GM06990 (cell line): ENCODE measurements around the gene B3GAT1.

Experiments used
- DNase-seq: peaks from one replicate; pipeline ENCODE4 v3.0.0-alpha.2; 2011; ENCODE audit not compliant: insufficient read length; ENCODE audit errors: extremely low read depth
- H3K27me3 ChIP-seq: replicated peaks from 2 replicates; pipeline ENCODE4 v1.6.0; 2011; ENCODE audit warnings: low read length; ENCODE audit not compliant: control insufficient read depth, insufficient read depth
- H3K36me3 ChIP-seq: 2 replicates; pipeline ENCODE4 v1.5.1; 2011; ENCODE audit warnings: low read length; ENCODE audit not compliant: control insufficient read depth, insufficient read depth
- H3K4me3 ChIP-seq: replicated peaks from 2 replicates; pipeline ENCODE4 v1.5.1; 2011; ENCODE audit warnings: low read depth, mild to moderate bottlenecking, control low read depth, low read length
- TF ChIP-seq, protein P1 (sequence below): IDR thresholded peaks from 2 replicates; pipeline ENCODE4 v1.5.1; 2011; ENCODE audit warnings: low read length, control low read depth, mild to moderate bottlenecking, inconsistent platforms; ENCODE audit not compliant: insufficient read depth, poor library complexity, severe bottlenecking

B3GAT1 gene

GRCh38 chr11:134388590-134388989, 23.5 kb downstream of the B3GAT1 start:
- H3K27me3 ChIP-seq = no peaks in the 10 kb centered on the region; the same call in 1 of the 2 replicates
- DNase-seq = no peak
- TF ChIP-seq, protein P1, sequence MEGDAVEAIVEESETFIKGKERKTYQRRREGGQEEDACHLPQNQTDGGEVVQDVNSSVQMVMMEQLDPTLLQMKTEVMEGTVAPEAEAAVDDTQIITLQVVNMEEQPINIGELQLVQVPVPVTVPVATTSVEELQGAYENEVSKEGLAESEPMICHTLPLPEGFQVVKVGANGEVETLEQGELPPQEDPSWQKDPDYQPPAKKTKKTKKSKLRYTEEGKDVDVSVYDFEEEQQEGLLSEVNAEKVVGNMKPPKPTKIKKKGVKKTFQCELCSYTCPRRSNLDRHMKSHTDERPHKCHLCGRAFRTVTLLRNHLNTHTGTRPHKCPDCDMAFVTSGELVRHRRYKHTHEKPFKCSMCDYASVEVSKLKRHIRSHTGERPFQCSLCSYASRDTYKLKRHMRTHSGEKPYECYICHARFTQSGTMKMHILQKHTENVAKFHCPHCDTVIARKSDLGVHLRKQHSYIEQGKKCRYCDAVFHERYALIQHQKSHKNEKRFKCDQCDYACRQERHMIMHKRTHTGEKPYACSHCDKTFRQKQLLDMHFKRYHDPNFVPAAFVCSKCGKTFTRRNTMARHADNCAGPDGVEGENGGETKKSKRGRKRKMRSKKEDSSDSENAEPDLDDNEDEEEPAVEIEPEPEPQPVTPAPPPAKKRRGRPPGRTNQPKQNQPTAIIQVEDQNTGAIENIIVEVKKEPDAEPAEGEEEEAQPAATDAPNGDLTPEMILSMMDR = no peak
- H3K36me3 ChIP-seq = no peaks in the 10 kb centered on the region
- H3K4me3 ChIP-seq = no peak overlapping the region

DNA sequence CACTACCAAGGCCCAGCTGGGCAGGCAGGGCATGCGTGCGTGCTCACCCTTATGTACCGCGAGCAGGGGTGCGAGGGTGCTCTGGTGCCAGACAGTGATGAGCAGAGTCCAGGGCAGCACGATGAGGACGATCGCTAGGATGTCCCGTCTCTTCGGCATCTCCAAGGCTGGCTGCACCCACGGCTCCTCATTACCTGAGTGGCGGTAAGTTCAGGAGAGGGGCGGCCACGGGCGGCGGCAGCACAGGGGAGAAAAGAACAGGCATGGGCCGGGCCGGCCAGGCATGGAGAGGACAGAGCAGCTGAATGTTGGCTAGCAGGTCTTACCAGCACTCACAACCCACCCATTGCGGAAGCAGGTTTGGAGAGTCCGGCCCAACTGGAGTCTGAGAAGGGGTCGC, 24.5 kb downstream of the B3GAT1 start:
- TF ChIP-seq, protein P1 = no peak
- Histone ChIP-seq H3K27me3 (no peaks in the 10 kb centered on the region; the same call in 1 of the 2 replicates), H3K36me3 (no peaks in the 10 kb centered on the region), H3K4me3 (no peak overlapping the region)
- DNase-seq = no peak

DNA sequence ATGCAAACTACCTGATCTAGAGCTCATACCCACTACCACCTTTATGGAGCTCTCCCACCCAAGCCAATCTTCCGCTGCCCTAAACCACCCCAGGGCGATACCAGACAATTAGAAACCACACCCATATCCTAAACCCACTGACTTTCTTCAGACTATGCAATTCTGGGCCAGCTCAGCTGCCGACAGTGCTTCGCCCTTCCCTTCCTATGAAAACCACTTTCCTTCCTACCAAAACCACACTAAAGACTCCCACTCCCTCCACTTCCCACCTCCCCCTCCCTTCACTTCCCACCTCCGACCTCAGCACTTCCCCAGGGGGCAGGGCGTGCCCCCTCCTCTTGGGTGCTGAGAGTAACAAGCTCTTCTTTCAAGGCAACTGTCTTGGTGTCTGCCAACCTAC, 25.1 kb downstream of the B3GAT1 start:
- DNase-seq = no peak
- H3K4me3 ChIP-seq = no peak overlapping the region
- H3K27me3 ChIP-seq = no peaks in the 10 kb centered on the region; the same call in 1 of the 2 replicates
- no peaks in the 10 kb centered on the region for H3K36me3 ChIP-seq
- TF ChIP-seq, protein P1 = no peak

DNA sequence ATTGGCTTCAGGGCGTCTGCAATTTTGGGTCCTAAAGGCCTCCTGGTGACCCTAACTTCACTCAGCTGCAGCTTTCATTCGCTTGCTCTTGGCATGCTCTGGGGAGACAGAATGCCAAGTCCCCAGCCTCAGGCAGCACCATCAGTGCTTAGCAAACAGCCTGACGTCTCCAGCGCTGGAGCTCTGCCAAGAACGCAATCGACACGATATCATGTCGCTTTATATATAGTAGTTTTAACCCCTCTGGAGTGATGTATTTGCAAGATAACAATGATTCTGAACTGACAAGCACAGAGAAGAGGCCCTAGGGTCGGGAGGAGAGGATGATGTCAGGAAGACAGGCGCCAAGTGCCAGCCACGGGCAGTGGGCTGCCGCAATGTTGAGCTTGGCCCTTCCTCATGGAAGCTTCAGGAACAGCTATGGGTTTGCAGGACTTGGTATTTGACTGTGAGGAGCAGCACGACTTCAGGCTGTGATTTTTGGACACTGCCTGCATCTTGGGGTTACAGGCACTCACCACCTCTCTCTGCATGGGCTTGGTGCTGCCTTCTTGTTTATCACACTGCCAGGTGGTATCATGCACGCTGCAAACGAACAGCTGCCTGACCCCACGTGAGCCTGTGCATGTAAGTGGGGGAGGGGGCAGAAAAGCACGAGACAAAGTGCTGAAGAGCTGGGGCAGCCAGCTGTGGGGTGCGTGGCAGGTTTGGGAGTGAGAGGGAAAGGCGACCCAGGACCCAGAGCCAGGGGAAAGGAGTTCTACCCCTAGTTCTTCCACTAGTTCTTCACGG, 26.1 kb downstream of the B3GAT1 start:
- Histone ChIP-seq H3K27me3 (no peaks in the 10 kb centered on the region; the same call in 1 of the 2 replicates), H3K4me3 (no peak overlapping the region), H3K36me3 (no peaks in the 10 kb centered on the region)
- DNase-seq = no peak
- TF ChIP-seq, protein P1 = no peak

DNA sequence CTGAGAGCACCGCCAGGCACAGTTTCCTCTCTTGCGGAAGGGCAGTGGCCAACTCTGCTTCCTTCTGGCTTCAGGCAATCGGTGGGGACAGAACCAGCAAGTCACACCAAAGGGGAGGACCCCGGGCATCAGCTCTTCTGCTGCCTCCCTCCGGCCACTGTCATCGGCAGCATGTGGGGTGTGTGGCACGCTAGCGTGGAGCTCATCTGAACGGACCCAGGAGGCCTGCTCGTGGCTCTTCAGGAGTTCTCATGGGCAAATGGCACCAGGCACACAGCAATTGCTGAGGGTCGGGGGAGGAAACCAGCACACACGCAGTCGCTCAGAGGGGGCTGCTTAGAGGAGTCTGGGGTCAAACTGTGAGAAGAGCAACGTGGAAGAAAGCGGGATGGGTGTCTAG, 26.9 kb downstream of the B3GAT1 start:
- no peaks in the 10 kb centered on the region; the same call in 1 of the 2 replicates for H3K27me3 ChIP-seq
- TF ChIP-seq, protein P1 = no peak
- no peak for DNase-seq
- no peaks in the 10 kb centered on the region for H3K36me3 ChIP-seq
- no peak overlapping the region for H3K4me3 ChIP-seq
